Right cardiac atrium (tissue), 5 donors: ENCODE measurements around the gene ZNF333. TPM values are rescaled to one million over a fixed set of nuclear protein-coding genes. Genes with fewer than 3 reads are reported as not detected.

Experiments
- ATAC-seq, 2 donors: fragments of 200-7000 bp; cut with Tn5 transposase; one replicate each; pipeline versions ENCODE4 v1.8.0 to v1.9.1; 2020; ENCODE audit warnings: moderate library complexity in 2 of 2, mild to moderate bottlenecking in 1 of 2
- DNase-seq, 3 donors: peaks; one replicate each; pipeline ENCODE4 v3.0.0-alpha.2; 2020
- H3K27ac ChIP-seq: one replicate; pipeline ENCODE4 v1.5.1; 2013; ENCODE audit warnings: mild to moderate bottlenecking, low read length, control low read depth, moderate library complexity
- H3K27me3 ChIP-seq: one replicate; pipeline ENCODE4 v1.6.1; 2013; ENCODE audit not compliant: control insufficient read depth, insufficient read depth
- H3K4me1 ChIP-seq: one replicate; pipeline ENCODE4 v1.6.1; 2013; ENCODE audit warnings: low read length; ENCODE audit not compliant: control insufficient read depth, insufficient read depth
- H3K4me3 ChIP-seq: one replicate; pipeline ENCODE4 v1.5.1; 2013; ENCODE audit warnings: low read length, control low read depth
- H3K9me3 ChIP-seq: one replicate; pipeline ENCODE4 v1.6.1; 2013; ENCODE audit warnings: low read length; ENCODE audit not compliant: control insufficient read depth
- WGBS: extraction: QIAGEN DNeasy Blood & Tissue Kit; methylation state at CpG from one replicate; pipeline ENCODE4 v1.1.7; 2013; 5-methylcytosine and 5-hydroxymethylcytosine counted together
- intact Hi-C, 4 donors: fragments of 100-400 bp; cut with DNase I; formaldehyde crosslinking; loops; one replicate each; pipeline versions ENCODE4 v1.11.0 to v1.14.0; 2022 to 2023
- long read RNA-seq, 4 donors: library from polyadenylated mRNA; unstranded; transcript quantifications; one replicate each; pipeline ENCODE4 v2.0.0, GENCODE V29; 2020 to 2021
- polyA plus RNA-seq: library from polyadenylated mRNA; stranded (reverse); fragments of 200-250 nt; gene quantifications from one replicate; pipeline ENCODE4 v1.2.3, GENCODE V29; 2013
- total RNA-seq, 4 donors: library from RNA; stranded (reverse); fragmentation: NEBNext Ultra II Directional; extraction: Animal tissue kit (Norgen Biotek cat#: 25700); gene quantifications; one replicate each; pipeline ENCODE4 v1.2.1, GENCODE V29; 2021
- donor health status: healthy with polysubstance abuse.
- donor health status: DM: no; HTN: yes; CAD: no.
- donor health status: DM: no; HTN: no; CAD: no.
- donor health status: DM: no; HTN: yes; CAD: no; lungs with severe emphysema.
- donor health status: DM: yes; HTN: yes; CAD: no.

Gene ZNF333
- total RNA-seq = 10 to 100 TPM in 2 of 4 donors, 1 to 10 TPM in 2; 8.3 to 10.6 (median 10.1) TPM
- 8.2 TPM for polyA plus RNA-seq
- long read RNA-seq, donor 1, full-length matches to known transcripts = 5 of 14 reads
- long read RNA-seq, donor 1, partial matches to known transcripts = 1 of 14 reads
- long read RNA-seq, donor 1, other reads (novel, unspliced or antisense) = 8 of 14 reads
- long read RNA-seq, donor 2, partial matches to known transcripts = 2 of 2 reads
- long read RNA-seq, donor 2, other reads (novel, unspliced or antisense) = 0 of 2 reads
- long read RNA-seq, donor 3, full-length matches to known transcripts = 21 of 49 reads
- long read RNA-seq, donor 3, partial matches to known transcripts = 14 of 49 reads
- long read RNA-seq, donor 3, other reads (novel, unspliced or antisense) = 14 of 49 reads
- long read RNA-seq, donor 4, full-length matches to known transcripts = 2 of 6 reads
- long read RNA-seq, donor 4, partial matches to known transcripts = 2 of 6 reads
- long read RNA-seq, donor 4, other reads (novel, unspliced or antisense) = 2 of 6 reads

- peak within 1 kb of the TSS; percentile 99 for H3K27ac ChIP-seq
- no peaks in the 10 kb centered on the region for H3K4me1 ChIP-seq
- DNase-seq = peak; percentile 98 to 99 (median 99)
- peak; percentile 99 for ATAC-seq
- intact Hi-C loops = loop anchor here in 3 of 4 donors (5.0 to 10.0 kb wide), 2 partner anchors 113 to 115 kb away; partner anchors contain the start of gene NDUFB7 (in 1 of the 3)
- no peaks in the 10 kb centered on the region for H3K9me3 ChIP-seq
- under 1% methylated on average over 66 of the region's 66 CpGs for WGBS
- H3K4me3 ChIP-seq = peak within 1 kb of the TSS; percentile 89
- H3K27me3 ChIP-seq = no peaks in the 10 kb centered on the region
Measured at GRCh38 chr19:14689598-14690503, at the start of gene ZNF333. ZNF333 (plus strand) TSS chr19:14690048; CDS start chr19:14693492, 3,444 bp downstream.

- intact Hi-C loops = no loop called here
- DNase-seq (no peak), ATAC-seq (no peak)
- H3K27me3 ChIP-seq = no peaks in the 10 kb centered on the region
- H3K27ac ChIP-seq = no peak overlapping the region
- no peak overlapping the region for H3K4me3 ChIP-seq
- no peaks in the 10 kb centered on the region for H3K4me1 ChIP-seq
- no peaks in the 10 kb centered on the region for H3K9me3 ChIP-seq
- WGBS = 91% methylated on average over 2 of the region's 2 CpGs
Measured at GRCh38 chr19:14648506-14648905, 41.3 kb upstream of the ZNF333 start.

- ATAC-seq (no peak), DNase-seq (no peak)
- no peak overlapping the region for H3K4me3 ChIP-seq
- no peaks in the 10 kb centered on the region for H3K27me3 ChIP-seq
- 66% methylated on average over 4 of the region's 4 CpGs for WGBS
- intact Hi-C loops = no loop called here
- H3K4me1 ChIP-seq = no peaks in the 10 kb centered on the region
- no peaks in the 10 kb centered on the region for H3K9me3 ChIP-seq
- H3K27ac ChIP-seq = no peak overlapping the region
Measured at GRCh38 chr19:14649020-14649419, 40.8 kb upstream of the ZNF333 start.

DNA sequence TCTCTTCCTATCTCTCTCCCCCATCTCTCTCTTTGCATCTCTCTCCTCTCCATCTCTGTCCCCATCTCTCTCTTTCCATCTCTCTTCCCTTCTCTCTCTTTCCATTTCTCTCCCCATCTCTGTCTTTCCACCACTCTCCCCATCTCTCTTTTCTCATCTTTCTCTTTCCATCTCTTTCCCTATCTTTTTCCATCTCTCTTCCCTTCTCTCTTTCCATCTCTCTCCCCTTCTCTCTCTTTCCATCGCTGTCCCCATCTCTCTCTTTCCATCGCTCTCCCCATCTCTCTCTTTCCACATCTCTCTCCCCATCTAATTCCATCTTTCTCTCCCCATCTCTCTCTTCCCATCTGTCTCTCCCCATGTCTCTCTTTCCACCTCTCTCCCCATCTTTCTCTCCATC is 39.7 kb upstream of the ZNF333 start:
- Histone ChIP-seq H3K4me1 (no peaks in the 10 kb centered on the region), H3K9me3 (no peaks in the 10 kb centered on the region), H3K4me3 (no peak overlapping the region), H3K27ac (no peak overlapping the region), H3K27me3 (no peaks in the 10 kb centered on the region)
- intact Hi-C loops = no loop called here
- ATAC-seq (no peak), DNase-seq (no peak)
- 69% methylated on average over 2 of the region's 2 CpGs for WGBS

GRCh38 chr19:14654786-14655560 is 34.9 kb upstream of the ZNF333 start:
- no peaks in the 10 kb centered on the region for H3K9me3 ChIP-seq
- DNase-seq (no peak), ATAC-seq (no peak)
- no peaks in the 10 kb centered on the region for H3K4me1 ChIP-seq
- intact Hi-C loops = no loop called here
- no peaks in the 10 kb centered on the region for H3K27me3 ChIP-seq
- no peak overlapping the region for H3K27ac ChIP-seq
- no peak overlapping the region for H3K4me3 ChIP-seq
- WGBS = 65% methylated on average over 7 of the region's 7 CpGs

DNA sequence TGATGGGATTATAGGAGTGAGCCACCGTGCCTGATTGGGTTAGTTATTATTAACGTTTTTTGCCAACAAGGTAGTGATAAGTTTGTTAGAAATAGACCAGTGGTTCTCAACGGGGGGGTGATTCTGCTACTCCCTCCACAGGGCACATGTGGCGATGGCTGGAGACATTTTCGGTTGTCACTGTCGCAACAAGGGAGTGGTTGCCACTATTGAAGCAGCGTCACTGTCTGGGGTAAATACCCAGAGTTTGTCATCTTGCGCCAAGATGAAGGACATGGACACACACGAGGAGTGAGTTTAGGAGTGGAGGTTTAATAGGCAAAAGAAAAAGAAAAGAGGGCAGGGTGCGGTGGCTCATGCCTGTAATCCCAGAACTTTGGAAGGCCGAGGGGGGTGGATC is 34.1 kb upstream of the ZNF333 start:
- no peaks in the 10 kb centered on the region for H3K4me1 ChIP-seq
- intact Hi-C loops = no loop called here
- H3K4me3 ChIP-seq = no peak overlapping the region
- DNase-seq = no peak
- no peaks in the 10 kb centered on the region for H3K9me3 ChIP-seq
- WGBS = 71% methylated on average over 11 of the region's 11 CpGs
- H3K27ac ChIP-seq = no peak overlapping the region
- no peaks in the 10 kb centered on the region for H3K27me3 ChIP-seq
- no peak for ATAC-seq

GRCh38 chr19:14659874-14660489 is 29.9 kb upstream of the ZNF333 start:
- no peaks in the 10 kb centered on the region for H3K27me3 ChIP-seq
- no peak for ATAC-seq
- no peaks in the 10 kb centered on the region for H3K4me1 ChIP-seq
- intact Hi-C loops = no loop called here
- no peak for DNase-seq
- H3K27ac ChIP-seq = no peak overlapping the region
- no peak overlapping the region for H3K4me3 ChIP-seq
- no peaks in the 10 kb centered on the region for H3K9me3 ChIP-seq
- 71% methylated on average over 6 of the region's 6 CpGs for WGBS

DNA sequence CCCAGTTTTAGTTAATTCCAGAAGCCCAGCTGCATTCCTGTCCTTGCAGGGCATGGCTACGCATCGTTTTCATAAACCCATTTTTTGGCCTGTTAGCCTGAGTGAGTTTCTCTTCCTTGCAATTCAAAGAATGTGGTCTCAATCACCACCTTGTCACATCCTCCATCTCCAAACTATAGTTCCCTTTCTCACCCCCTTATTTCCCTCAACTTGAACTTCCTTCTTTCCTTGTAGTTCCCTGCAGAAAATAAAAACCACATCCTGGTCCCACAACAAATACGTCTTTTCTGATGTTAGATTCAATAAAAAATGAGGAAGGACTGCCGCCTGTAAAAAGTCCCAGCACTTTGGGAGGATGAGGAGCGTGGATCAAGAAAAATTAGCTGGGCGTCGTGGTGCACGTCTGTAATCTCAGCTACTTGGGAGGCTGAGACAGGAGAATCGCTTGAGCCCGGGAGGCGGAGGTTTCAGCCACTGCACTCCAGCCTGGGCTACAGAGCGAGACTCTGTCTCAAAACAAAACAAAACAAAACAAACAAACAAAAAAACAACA is 28.4 kb upstream of the ZNF333 start:
- 72% methylated on average over 12 of the region's 12 CpGs for WGBS
- H3K27me3 ChIP-seq = no peaks in the 10 kb centered on the region
- H3K27ac ChIP-seq = no peak overlapping the region
- ATAC-seq (no peak), DNase-seq (no peak)
- H3K4me3 ChIP-seq = no peak overlapping the region
- no peaks in the 10 kb centered on the region for H3K4me1 ChIP-seq
- H3K9me3 ChIP-seq = no peaks in the 10 kb centered on the region
- intact Hi-C loops = no loop called here

DNA sequence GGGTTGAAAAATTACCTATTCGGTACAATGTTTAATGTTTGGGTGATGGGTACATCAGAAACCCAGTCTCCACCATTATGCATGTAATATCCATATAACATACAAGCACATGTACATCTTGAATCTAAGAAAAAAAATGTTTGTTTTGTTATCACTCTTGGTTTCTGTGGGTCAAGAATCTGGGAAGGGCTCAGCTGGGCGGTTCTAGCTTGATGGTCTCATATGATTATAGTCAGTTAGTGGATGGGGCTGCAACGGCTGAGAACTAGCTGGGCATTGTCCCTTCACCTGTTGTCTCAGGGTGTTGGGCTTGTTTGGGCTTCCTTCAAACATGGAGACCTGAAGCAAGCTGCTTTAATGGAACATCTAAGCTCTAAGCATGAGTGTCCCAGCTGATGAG is 19.9 kb upstream of the ZNF333 start:
- intact Hi-C loops = no loop called here
- H3K27ac ChIP-seq = no peak overlapping the region
- no peaks in the 10 kb centered on the region for H3K4me1 ChIP-seq
- H3K4me3 ChIP-seq = no peak overlapping the region
- H3K27me3 ChIP-seq = no peaks in the 10 kb centered on the region
- 76% methylated on average over 3 of the region's 3 CpGs for WGBS
- H3K9me3 ChIP-seq = peaks cover 3% of the 10 kb centered on the region
- ATAC-seq (no peak), DNase-seq (no peak)

- Histone ChIP-seq H3K4me3 (no peak overlapping the region), H3K27me3 (no peaks in the 10 kb centered on the region), H3K4me1 (no peaks in the 10 kb centered on the region), H3K9me3 (peaks cover 3% of the 10 kb centered on the region), H3K27ac (no peak overlapping the region)
- DNase-seq (no peak), ATAC-seq (no peak)
- intact Hi-C loops = no loop called here
- 70% methylated on average over 2 of the region's 2 CpGs for WGBS
Measured at GRCh38 chr19:14670408-14670807, 19.4 kb upstream of the ZNF333 start.
